Mesenchymal stem cell (in vitro differentiated cells and primary cell): ENCODE measurements around the gene MAPK8IP2. TPM values are rescaled to one million over a fixed set of nuclear protein-coding genes. Genes with fewer than 3 reads are reported as not detected.

Experiments used
- DNase-seq: peaks from one replicate; pipeline ENCODE4 v3.0.0-alpha.2; 2013
- H2AFZ ChIP-seq: one replicate; pipeline ENCODE4 v1.6.1; 2013; ENCODE audit warnings: low read depth, mild to moderate bottlenecking, control low read depth, inconsistent platforms, low read length, moderate library complexity
- H2AK5ac ChIP-seq: 2 replicates; pipeline ENCODE4 v1.6.1; 2013; ENCODE audit warnings: low read length, moderate library complexity, mild to moderate bottlenecking, inconsistent platforms; ENCODE audit not compliant: severe bottlenecking
- H2BK120ac ChIP-seq: one replicate; pipeline ENCODE4 v1.6.1; 2013; ENCODE audit warnings: low read depth, mild to moderate bottlenecking, inconsistent platforms, low read length, moderate library complexity
- H2BK12ac ChIP-seq, 2 experiments: one replicate each; pipeline ENCODE4 v1.6.1; 2013; ENCODE audit warnings: inconsistent platforms in 2 of 2, low read length in 2 of 2, mild to moderate bottlenecking in 2 of 2, moderate library complexity in 2 of 2, control low read depth in 1 of 2
- H2BK15ac ChIP-seq: one replicate; pipeline ENCODE4 v1.6.1; 2013; ENCODE audit warnings: mild to moderate bottlenecking, low read depth, inconsistent platforms; ENCODE audit not compliant: poor library complexity, severe bottlenecking
- H2BK5ac ChIP-seq: 2 replicates; pipeline ENCODE4 v1.6.1; 2013; ENCODE audit warnings: low read depth, mild to moderate bottlenecking, low read length, control low read depth, inconsistent platforms; ENCODE audit not compliant: poor library complexity, severe bottlenecking
- H3K14ac ChIP-seq, 2 experiments: one replicate each; pipeline ENCODE4 v1.6.1; 2013; ENCODE audit warnings: inconsistent platforms in 2 of 2, low read length in 2 of 2, control low read depth in 1 of 2, mild to moderate bottlenecking in 1 of 2, moderate library complexity in 1 of 2
- H3K18ac ChIP-seq, 2 experiments: one replicate each; pipeline ENCODE4 v1.6.1; 2013; ENCODE audit warnings: inconsistent platforms in 2 of 2, low read length in 2 of 2, control low read depth in 1 of 2, low read depth in 1 of 2, mild to moderate bottlenecking in 1 of 2
- H3K23ac ChIP-seq, 2 experiments: one replicate each; pipeline ENCODE4 v1.6.1; 2013; ENCODE audit warnings: inconsistent platforms in 2 of 2, low read length in 2 of 2, mild to moderate bottlenecking in 2 of 2, moderate library complexity in 2 of 2, control low read depth in 1 of 2
- H3K27ac ChIP-seq: 2 replicates; pipeline ENCODE4 v1.5.1; 2013; ENCODE audit warnings: mild to moderate bottlenecking, moderate library complexity, low read length, control low read depth, inconsistent platforms; ENCODE audit not compliant: poor library complexity, severe bottlenecking
- H3K27me3 ChIP-seq, 2 experiments: 2 replicates each; pipeline versions ENCODE4 v1.6.1 to v1.7.0; 2013; ENCODE audit warnings: low read length in 2 of 2, mild to moderate bottlenecking in 2 of 2, moderate library complexity in 2 of 2, control low read depth in 1 of 2, inconsistent platforms in 1 of 2; ENCODE audit not compliant: control insufficient read depth in 1 of 2, insufficient read depth in 1 of 2
- H3K36me3 ChIP-seq, 2 experiments: 2 replicates each; pipeline versions ENCODE4 v1.6.1 to v1.7.0; 2013; ENCODE audit warnings: low read length in 2 of 2, control low read depth in 1 of 2, inconsistent platforms in 1 of 2, low read depth in 1 of 2, mild to moderate bottlenecking in 1 of 2; ENCODE audit not compliant: insufficient read depth in 2 of 2, control insufficient read depth in 1 of 2
- H3K4ac ChIP-seq, 2 experiments: one replicate each; pipeline ENCODE4 v1.6.1; 2013; ENCODE audit warnings: inconsistent platforms in 2 of 2, low read length in 2 of 2, mild to moderate bottlenecking in 2 of 2, moderate library complexity in 2 of 2, control low read depth in 1 of 2, low read depth in 1 of 2
- H3K4me1 ChIP-seq: 2 replicates; pipeline ENCODE4 v1.6.1; 2013; ENCODE audit warnings: low read depth, low read length, control low read depth; ENCODE audit not compliant: control insufficient read depth, insufficient read depth
- H3K4me2 ChIP-seq: 2 replicates; pipeline ENCODE4 v1.6.1; 2013; ENCODE audit warnings: low read length, mild to moderate bottlenecking, inconsistent platforms; ENCODE audit not compliant: poor library complexity, severe bottlenecking
- H3K4me3 ChIP-seq, 2 experiments: 2 replicates each; pipeline versions ENCODE4 v1.5.1 to v1.7.0; 2013; ENCODE audit warnings: low read length in 2 of 2, mild to moderate bottlenecking in 2 of 2, control low read depth in 1 of 2, low read depth in 1 of 2; ENCODE audit not compliant: insufficient read depth in 1 of 2
- H3K79me1 ChIP-seq: replicated peaks from 2 replicates; pipeline ENCODE4 v1.6.1; 2013; ENCODE audit warnings: mild to moderate bottlenecking, control low read depth, low read length, inconsistent platforms; ENCODE audit not compliant: poor library complexity, severe bottlenecking
- H3K9ac ChIP-seq: 2 replicates; pipeline ENCODE4 v1.7.0; 2013; ENCODE audit warnings: mild to moderate bottlenecking, low read length, moderate library complexity
- H3K9me3 ChIP-seq: 2 replicates; pipeline ENCODE4 v1.7.0; 2013; ENCODE audit warnings: mild to moderate bottlenecking, low read length; ENCODE audit not compliant: control insufficient read depth
- H4K8ac ChIP-seq: one replicate; pipeline ENCODE4 v1.6.1; 2013; ENCODE audit warnings: inconsistent platforms, mild to moderate bottlenecking, low read length, moderate library complexity
- H4K91ac ChIP-seq: one replicate; pipeline ENCODE4 v1.6.1; 2013; ENCODE audit warnings: mild to moderate bottlenecking, low read length, inconsistent platforms
- WGBS: methylation state at CpG from one replicate; pipeline ENCODE4 v1.1.7; 2013; ENCODE audit warnings: mixed read lengths; 5-methylcytosine and 5-hydroxymethylcytosine counted together
- polyA plus RNA-seq, 2 experiments: library from polyadenylated mRNA; stranded (reverse); fragments of 200-250 nt; gene quantifications; one replicate each; pipeline ENCODE4 v1.2.3, GENCODE V29; 2013

The MAPK8IP2 gene
- polyA plus RNA-seq (2013, experiment 1 of 2) = 0.87 TPM
- polyA plus RNA-seq (2013, experiment 2 of 2) = 0.78 TPM

GRCh38 chr22:50600538-50600937, at the start of gene MAPK8IP2:
MAPK8IP2 (plus strand) TSS chr22:50600793; CDS start chr22:50600819, 26 bp downstream.
- Histone ChIP-seq H3K14ac (no peak within 1 kb of the TSS), H3K23ac (peak within 1 kb of the TSS in 1 of 2 experiments; percentile 59), H4K91ac (no peak within 1 kb of the TSS), H2BK120ac (no peak within 1 kb of the TSS), H3K4me2 (peak within 1 kb of the TSS; percentile 85), H2BK15ac (no peak within 1 kb of the TSS), H3K9me3 (no peaks in the 10 kb centered on the region), H2AK5ac (no peak within 1 kb of the TSS), H3K79me1 (no peaks in the 10 kb centered on the region), H2AFZ (no peak within 1 kb of the TSS), H3K4me3 (peak within 1 kb of the TSS in 1 of 2 experiments; percentile 49), H3K36me3 (peaks cover 0 to 9% of the 10 kb centered on the region in 2 experiments), H3K4me1 (peaks cover 9% of the 10 kb centered on the region), H3K9ac (no peak within 1 kb of the TSS), H2BK5ac (no peak within 1 kb of the TSS), H3K4ac (no peak within 1 kb of the TSS), H3K27ac (no peak within 1 kb of the TSS), H3K18ac (no peak within 1 kb of the TSS), H3K27me3 (peaks cover 52 to 53% of the 10 kb centered on the region in 2 experiments), H4K8ac (no peak within 1 kb of the TSS), H2BK12ac (no peak within 1 kb of the TSS)
- no peak for DNase-seq
- 0% methylated on average over 12 of the region's 61 CpGs for WGBS

GRCh38 chr22:50551160-50551752, 49.3 kb upstream of the MAPK8IP2 start:
- no peaks in the 10 kb centered on the region for H3K9me3 ChIP-seq
- no peaks in the 10 kb centered on the region for H3K4me1 ChIP-seq
- H3K4me2 ChIP-seq = no peak overlapping the region
- H3K23ac ChIP-seq = no peak overlapping the region
- no peaks in the 10 kb centered on the region for H3K79me1 ChIP-seq
- no peak overlapping the region for H4K8ac ChIP-seq
- no peak overlapping the region for H2BK120ac ChIP-seq
- H3K27ac ChIP-seq = no peak overlapping the region
- peaks cover 12 to 55% of the 10 kb centered on the region in 2 experiments for H3K27me3 ChIP-seq
- H3K36me3 ChIP-seq = no peaks in the 10 kb centered on the region
- H2AK5ac ChIP-seq = no peak overlapping the region
- DNase-seq = no peak
- H3K9ac ChIP-seq = no peak overlapping the region
- no peak overlapping the region for H4K91ac ChIP-seq
- no peak overlapping the region for H2BK5ac ChIP-seq
- H3K4me3 ChIP-seq = no peak overlapping the region
- no peak overlapping the region for H3K4ac ChIP-seq
- 93% methylated on average over 11 of the region's 11 CpGs for WGBS
- H2BK12ac ChIP-seq = no peak overlapping the region
- no peak overlapping the region for H2BK15ac ChIP-seq
- peak overlapping the region in 1 of 2 experiments; percentile 55 for H3K14ac ChIP-seq
- no peak overlapping the region for H3K18ac ChIP-seq
- H2AFZ ChIP-seq = no peak overlapping the region

GRCh38 chr22:50553310-50553709, 47.3 kb upstream of the MAPK8IP2 start:
- Histone ChIP-seq H3K9me3 (no peaks in the 10 kb centered on the region), H2BK12ac (no peak overlapping the region), H4K91ac (no peak overlapping the region), H4K8ac (no peak overlapping the region), H3K23ac (no peak overlapping the region), H3K27ac (no peak overlapping the region), H3K4me1 (no peaks in the 10 kb centered on the region), H3K18ac (no peak overlapping the region), H3K9ac (no peak overlapping the region), H3K14ac (no peak overlapping the region), H3K4me3 (no peak overlapping the region), H2BK5ac (no peak overlapping the region), H3K27me3 (peaks cover 15 to 48% of the 10 kb centered on the region in 2 experiments), H2BK15ac (no peak overlapping the region), H2AK5ac (no peak overlapping the region), H3K36me3 (no peaks in the 10 kb centered on the region), H2AFZ (no peak overlapping the region), H3K4me2 (no peak overlapping the region), H3K79me1 (no peaks in the 10 kb centered on the region), H3K4ac (no peak overlapping the region), H2BK120ac (no peak overlapping the region)
- 78% methylated on average over 8 of the region's 8 CpGs for WGBS
- DNase-seq = no peak

GRCh38 chr22:50556703-50557102, 43.9 kb upstream of the MAPK8IP2 start:
- H3K79me1 ChIP-seq = no peaks in the 10 kb centered on the region
- no peak overlapping the region for H3K27ac ChIP-seq
- H2AFZ ChIP-seq = no peak overlapping the region
- H3K4ac ChIP-seq = no peak overlapping the region
- H3K18ac ChIP-seq = no peak overlapping the region
- H3K14ac ChIP-seq = no peak overlapping the region
- no peak overlapping the region for H2AK5ac ChIP-seq
- no peak overlapping the region for H3K9ac ChIP-seq
- H3K4me2 ChIP-seq = no peak overlapping the region
- DNase-seq = no peak
- H4K91ac ChIP-seq = no peak overlapping the region
- peaks cover 20 to 29% of the 10 kb centered on the region in 2 experiments for H3K27me3 ChIP-seq
- no peaks in the 10 kb centered on the region for H3K36me3 ChIP-seq
- 100% methylated on average over 1 of the region's 5 CpGs for WGBS
- no peak overlapping the region for H2BK12ac ChIP-seq
- no peaks in the 10 kb centered on the region for H3K4me1 ChIP-seq
- H2BK15ac ChIP-seq = no peak overlapping the region
- no peaks in the 10 kb centered on the region for H3K9me3 ChIP-seq
- no peak overlapping the region for H3K4me3 ChIP-seq
- no peak overlapping the region for H2BK5ac ChIP-seq
- H3K23ac ChIP-seq = no peak overlapping the region
- H2BK120ac ChIP-seq = no peak overlapping the region
- no peak overlapping the region for H4K8ac ChIP-seq
